AG04449 (cell line): ENCODE data around the gene PCYT1A.

ENCODE experiments used
- CTCF ChIA-PET: fragments of 350-600 bp; formaldehyde crosslinking; extraction: SDS; loops from one replicate; lab custom pipeline; 2021; ENCODE audit warnings: antibody characterized with exemption; lab: Yijun Ruan, JAX
- POLR2A ChIA-PET: fragments of 400-600, 350-600 bp; formaldehyde crosslinking; extraction: SDS; loops from one replicate; lab custom pipeline; 2020; ENCODE audit warnings: antibody characterized with exemption, inconsistent platforms; lab: Yijun Ruan, JAX
- DNase-seq: peaks from one replicate; pipeline ENCODE4 v3.0.0-alpha.2; 2010; ENCODE audit warnings: low read depth, low spot score
- H3K4me3 ChIP-seq: 2 replicates; pipeline ENCODE4 v1.5.1; 2011; ENCODE audit warnings: low read depth, mild to moderate bottlenecking, control low read depth, low read length
- CTCF ChIP-seq: IDR thresholded peaks from one replicate; pipeline ENCODE4 v1.5.1; 2011; ENCODE audit warnings: mild to moderate bottlenecking, moderate library complexity, low read length, control low read depth, inconsistent platforms; ENCODE audit not compliant: insufficient read depth; ENCODE audit errors: missing control alignments

The PCYT1A gene

GRCh38 chr3:196287090-196287439 lies 461 bp downstream of the PCYT1A start:
- H3K4me3 ChIP-seq, result peak overlapping the region; percentile 98
- POLR2A ChIA-PET, result interaction anchor here (0.6 to 1.0 kb wide), 3 partner anchors 11 to 31 kb away, joined by 3 to 5 read pairs (median 3); partner anchors contain the start of gene DYNLT2B
- DNase-seq, result no peak
- CTCF ChIA-PET, result no interaction called here
- no peak for TF ChIP-seq CTCF

DNA sequence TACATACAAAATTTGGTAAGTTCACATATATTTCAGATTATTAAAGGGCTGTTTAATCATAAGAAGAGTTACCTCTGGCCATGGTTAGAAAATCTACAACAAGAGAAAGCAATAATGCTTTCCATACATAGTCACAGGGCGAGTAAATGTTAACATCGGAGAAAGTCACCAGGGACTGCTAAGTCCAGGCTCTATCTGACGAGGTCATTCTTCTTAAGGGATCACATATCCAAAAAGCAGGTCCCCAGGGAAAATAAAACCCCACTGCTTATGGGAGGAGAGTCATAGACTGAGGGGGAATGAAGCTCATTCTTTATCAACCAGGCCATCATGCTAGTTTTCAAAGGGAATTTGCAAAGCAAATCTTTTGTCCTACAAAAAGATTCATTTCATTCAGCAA lies 3.1 kb downstream of the PCYT1A start:
- ChIA-PET CTCF (interaction anchor here (1.2 to 1.5 kb wide), 2 partner anchors 16 to 238 kb away, joined by 5 to 6 read pairs; no protein-coding TSS in a partner anchor), POLR2A (no interaction called here)
- no peak for TF ChIP-seq CTCF
- H3K4me3 ChIP-seq, result no peak overlapping the region
- no peak for DNase-seq

GRCh38 chr3:196281962-196282361 lies 5.6 kb downstream of the PCYT1A start:
- no peak overlapping the region for H3K4me3 ChIP-seq
- CTCF ChIA-PET, result interaction anchor here (1.1 to 2.0 kb wide), 4 partner anchors 12 to 240 kb away, joined by 3 to 12 read pairs (median 6); no protein-coding TSS in a partner anchor
- DNase-seq, result no peak
- POLR2A ChIA-PET, result no interaction called here
- no peak for TF ChIP-seq CTCF

- ChIA-PET POLR2A (no interaction called here), CTCF (interaction anchor here (0.9 to 2.0 kb wide), 3 partner anchors 25 to 259 kb away, joined by 3 to 12 read pairs (median 8); no protein-coding TSS in a partner anchor)
- DNase-seq, result no peak
- no peak overlapping the region for H3K4me3 ChIP-seq
- TF ChIP-seq CTCF, result no peak
These were observed 6.7 kb downstream of the PCYT1A start for GRCh38 chr3:196280689-196281440.

DNA sequence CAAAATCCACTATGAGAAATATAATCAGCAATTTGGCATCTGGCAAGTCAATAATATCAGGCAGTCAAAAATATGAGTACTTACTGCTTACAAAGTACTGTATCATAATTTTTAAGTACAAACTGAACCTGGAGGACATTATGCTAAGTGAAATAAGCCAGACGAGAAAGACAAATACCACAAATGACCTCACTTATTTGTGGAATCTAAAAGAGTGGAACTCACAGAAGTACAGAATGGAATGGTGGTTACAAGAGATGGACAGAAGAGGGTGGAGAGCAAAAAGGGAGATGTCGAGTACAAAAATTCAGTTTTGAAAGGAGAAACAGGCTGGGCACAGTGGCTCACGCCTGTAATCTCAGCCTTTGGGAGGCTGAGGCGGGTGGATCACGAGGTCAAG lies 12.4 kb downstream of the PCYT1A start:
- POLR2A ChIA-PET, result interaction anchor here (0.6 to 1.7 kb wide), 2 partner anchors 10 to 12 kb away, joined by 3 read pairs; partner anchors contain the start of gene PCYT1A
- H3K4me3 ChIP-seq, result no peak overlapping the region
- DNase-seq, result no peak
- CTCF ChIA-PET, result interaction anchor here (1.7 kb wide), 1 partner anchor 22 kb away, joined by 6 read pairs; no protein-coding TSS in a partner anchor
- no peak for TF ChIP-seq CTCF

GRCh38 chr3:196274585-196274984 lies 12.9 kb downstream of the PCYT1A start:
- CTCF ChIA-PET, result interaction anchor here (1.7 kb wide), 1 partner anchor 21 kb away, joined by 6 read pairs; no protein-coding TSS in a partner anchor
- DNase-seq, result no peak
- no peak overlapping the region for H3K4me3 ChIP-seq
- no peak for TF ChIP-seq CTCF
- POLR2A ChIA-PET, result no interaction called here
